Kidney epithelial cell (primary cell): ENCODE data around the gene MORN4. TPM values are rescaled to one million over a fixed set of nuclear protein-coding genes. Genes with fewer than 3 reads are reported as not detected.
A peak's percentile ranks its signal among the peaks of the same experiment; 100 is the strongest.

ENCODE experiments used
- DNase-seq: peaks from one replicate; pipeline ENCODE4 v3.0.0-alpha.2; 2010; ENCODE audit warnings: low read depth
- H3K27me3 ChIP-seq: 2 replicates; pipeline ENCODE4 v1.6.0; 2011; ENCODE audit warnings: low read length; ENCODE audit not compliant: control insufficient read depth, insufficient read depth
- H3K36me3 ChIP-seq: 2 replicates; pipeline ENCODE4 v1.5.1; 2011; ENCODE audit warnings: low read length; ENCODE audit not compliant: control insufficient read depth, insufficient read depth
- H3K4me3 ChIP-seq: 2 replicates; pipeline ENCODE4 v1.5.1; 2011; ENCODE audit warnings: low read depth, mild to moderate bottlenecking, control low read depth, low read length
- CTCF ChIP-seq: IDR thresholded peaks from 2 replicates; pipeline ENCODE4 v1.5.1; 2011; ENCODE audit warnings: mild to moderate bottlenecking, moderate library complexity, low read length, control low read depth, inconsistent platforms; ENCODE audit not compliant: insufficient read depth, poor library complexity, severe bottlenecking
- total RNA-seq: library from RNA; depleted of rRNA; stranded (reverse); fragments of >200 nt; gene quantifications from 2 replicates; pipeline ENCODE4 v1.2.3, GENCODE V29; 2015

The MORN4 gene
- total RNA-seq, 1 donor from 2014 or later: 12.4 TPM

GRCh38 chr10:97635577-97635976, 2.3 kb upstream of the MORN4 start:
- no peak for TF ChIP-seq CTCF
- H3K36me3 ChIP-seq: no peaks in the 10 kb centered on the region
- H3K4me3 ChIP-seq: no peak overlapping the region
- DNase-seq: no peak
- H3K27me3 ChIP-seq: no peaks in the 10 kb centered on the region

- H3K36me3 ChIP-seq: no peaks in the 10 kb centered on the region
- H3K4me3 ChIP-seq: no peak overlapping the region
- DNase-seq: no peak
- peak; percentile 4 for TF ChIP-seq CTCF
- H3K27me3 ChIP-seq: no peaks in the 10 kb centered on the region
Observed at GRCh38 chr10:97633921-97634320, 621 bp upstream of the MORN4 start.

- TF ChIP-seq CTCF: no peak
- no peaks in the 10 kb centered on the region for H3K27me3 ChIP-seq
Observed at GRCh38 chr10:97631098-97631497, 2.2 kb downstream of the MORN4 start.

GRCh38 chr10:97629289-97629688, 4.0 kb downstream of the MORN4 start:
- Histone ChIP-seq H3K27me3 (no peaks in the 10 kb centered on the region), H3K36me3 (no peaks in the 10 kb centered on the region), H3K4me3 (no peak overlapping the region)
- TF ChIP-seq CTCF: no peak
- peak; percentile 54 for DNase-seq

More at GRCh38 chr10:97631098-97631497, 2.2 kb downstream of the MORN4 start:
- DNase-seq: no peak
- H3K36me3 ChIP-seq: no peaks in the 10 kb centered on the region
- no peak overlapping the region for H3K4me3 ChIP-seq

GRCh38 chr10:97628228-97628627, 5.1 kb downstream of the MORN4 start:
- no peak for TF ChIP-seq CTCF
- no peak for DNase-seq
- Histone ChIP-seq H3K36me3 (no peaks in the 10 kb centered on the region), H3K4me3 (no peak overlapping the region), H3K27me3 (no peaks in the 10 kb centered on the region)

GRCh38 chr10:97627731-97628130, 5.6 kb downstream of the MORN4 start:
- no peaks in the 10 kb centered on the region for H3K27me3 ChIP-seq
- TF ChIP-seq CTCF: no peak
- no peak for DNase-seq
- H3K36me3 ChIP-seq: no peaks in the 10 kb centered on the region
- no peak overlapping the region for H3K4me3 ChIP-seq
